ENCODE results near the gene DAPK2. TPM values are rescaled to one million over a fixed set of nuclear protein-coding genes. Genes with fewer than 3 reads are reported as not detected.

Gene DAPK2
- total and polyA plus RNA-seq, 9 donors, result 0.77 to 6.2 (median 2.0) TPM

DNA sequence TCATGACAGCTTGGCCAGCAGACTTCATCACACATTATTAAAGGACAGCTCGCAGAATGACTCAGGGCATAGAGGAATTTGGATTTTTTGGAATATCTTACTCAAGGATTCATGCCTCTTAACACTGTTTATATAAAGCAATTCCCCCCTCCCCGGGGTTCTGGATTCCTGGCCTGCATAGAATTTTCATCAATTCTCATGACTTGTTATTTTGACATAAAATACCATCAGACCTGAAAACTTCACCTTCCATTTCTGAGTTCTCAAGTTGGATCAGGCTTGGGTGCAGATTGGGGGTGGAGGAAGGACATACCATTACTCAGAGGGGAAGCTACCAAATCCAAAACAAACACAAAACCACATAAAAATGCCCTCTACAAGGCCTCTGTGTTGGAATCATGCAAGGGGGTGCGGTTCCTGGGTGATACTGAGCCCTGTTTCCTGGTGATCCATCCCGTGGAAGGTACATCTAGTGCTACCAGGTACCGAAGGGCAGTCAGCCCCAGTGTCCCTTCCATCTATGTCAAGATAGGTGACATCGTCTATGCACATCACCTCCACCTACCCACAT lies 95.3 kb downstream of the DAPK2 start:
- Histone ChIP-seq H3K27ac (no peak overlapping the region), H3K4me3 (no peak overlapping the region), H3K36me3 (no peaks in the 10 kb centered on the region), H3K4me1 (ENCODE audit: insufficient read depth) (peaks cover 3% of the 10 kb centered on the region), H3K27me3 (no peaks in the 10 kb centered on the region), H3K9me3 (no peaks in the 10 kb centered on the region)
- intact Hi-C loops (cut with DNase I), result no loop called here
- TF ChIP-seq EP300 (IDR thresholded peaks at IDR 0.05) (no peak), POLR2A (IDR thresholded peaks at IDR 0.05) (no peak)
- TF ChIP-seq, protein P1, sequence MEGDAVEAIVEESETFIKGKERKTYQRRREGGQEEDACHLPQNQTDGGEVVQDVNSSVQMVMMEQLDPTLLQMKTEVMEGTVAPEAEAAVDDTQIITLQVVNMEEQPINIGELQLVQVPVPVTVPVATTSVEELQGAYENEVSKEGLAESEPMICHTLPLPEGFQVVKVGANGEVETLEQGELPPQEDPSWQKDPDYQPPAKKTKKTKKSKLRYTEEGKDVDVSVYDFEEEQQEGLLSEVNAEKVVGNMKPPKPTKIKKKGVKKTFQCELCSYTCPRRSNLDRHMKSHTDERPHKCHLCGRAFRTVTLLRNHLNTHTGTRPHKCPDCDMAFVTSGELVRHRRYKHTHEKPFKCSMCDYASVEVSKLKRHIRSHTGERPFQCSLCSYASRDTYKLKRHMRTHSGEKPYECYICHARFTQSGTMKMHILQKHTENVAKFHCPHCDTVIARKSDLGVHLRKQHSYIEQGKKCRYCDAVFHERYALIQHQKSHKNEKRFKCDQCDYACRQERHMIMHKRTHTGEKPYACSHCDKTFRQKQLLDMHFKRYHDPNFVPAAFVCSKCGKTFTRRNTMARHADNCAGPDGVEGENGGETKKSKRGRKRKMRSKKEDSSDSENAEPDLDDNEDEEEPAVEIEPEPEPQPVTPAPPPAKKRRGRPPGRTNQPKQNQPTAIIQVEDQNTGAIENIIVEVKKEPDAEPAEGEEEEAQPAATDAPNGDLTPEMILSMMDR (IDR thresholded peaks at IDR 0.05), result no peak
- DNase-seq, result no peak
- 71 to 76% (median 74%) methylated on average over 6 of the region's 6 CpGs for whole genome bisulfite sequencing, 3 donors

DNA sequence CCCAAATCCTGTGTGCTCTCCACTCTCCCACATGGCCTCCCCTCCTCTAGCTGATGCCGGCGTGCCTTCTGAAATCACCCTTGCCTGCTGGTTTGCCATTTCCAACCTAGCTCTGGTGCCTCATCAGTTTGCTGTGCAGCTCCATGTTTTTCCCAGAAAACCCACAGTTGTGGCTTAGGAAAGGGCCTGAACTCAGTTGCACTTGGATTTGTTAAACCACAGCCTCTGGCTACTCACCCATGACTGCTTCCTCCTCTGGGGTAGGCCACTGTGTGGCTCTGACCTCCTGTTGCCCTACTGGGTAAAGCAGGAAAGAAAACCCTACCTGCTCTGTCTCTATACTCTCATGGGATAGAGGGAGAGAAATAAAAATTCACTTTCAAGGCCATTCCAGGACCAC lies 97.3 kb downstream of the DAPK2 start:
- TF ChIP-seq, protein P1 (IDR thresholded peaks at IDR 0.05), result no peak
- no peak for TF ChIP-seq POLR2A (IDR thresholded peaks at IDR 0.05)
- TF ChIP-seq EP300 (IDR thresholded peaks at IDR 0.05), result no peak
- DNase-seq, result no peak
- H3K4me1 ChIP-seq (ENCODE audit: insufficient read depth), result peaks cover 3% of the 10 kb centered on the region
- H3K4me3 ChIP-seq, result no peak overlapping the region
- 98 to 100% (median 99%) methylated on average over 2 of the region's 2 CpGs for WGBS, 3 donors
- H3K36me3 ChIP-seq, result no peaks in the 10 kb centered on the region
- H3K27me3 ChIP-seq, result no peaks in the 10 kb centered on the region
- intact Hi-C loops (cut with DNase I), result no loop called here
- no peaks in the 10 kb centered on the region for H3K9me3 ChIP-seq
- H3K27ac ChIP-seq, result no peak overlapping the region

DNA sequence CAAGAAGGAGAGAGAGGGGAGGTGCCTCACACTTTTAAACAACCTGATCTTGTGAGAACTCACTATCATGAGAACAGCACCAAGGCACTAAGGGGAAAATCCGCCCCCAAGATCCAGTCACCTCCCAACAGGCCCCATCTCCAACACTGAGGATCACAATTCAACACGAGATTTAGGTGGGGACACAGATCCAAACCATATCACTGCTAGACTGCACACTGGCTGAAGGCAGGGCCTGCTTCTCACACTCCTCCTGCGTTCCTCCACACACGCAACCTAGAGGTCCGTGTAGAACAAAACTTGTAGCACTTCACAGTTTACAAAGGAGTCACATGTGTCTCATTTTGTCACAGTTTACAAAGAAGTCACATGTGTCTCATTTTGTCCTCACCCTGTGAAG lies 97.8 kb downstream of the DAPK2 start:
- no peak for DNase-seq
- Histone ChIP-seq H3K27me3 (no peaks in the 10 kb centered on the region), H3K27ac (no peak overlapping the region), H3K4me1 (ENCODE audit: insufficient read depth) (peaks cover 3% of the 10 kb centered on the region), H3K36me3 (no peaks in the 10 kb centered on the region), H3K9me3 (no peaks in the 10 kb centered on the region), H3K4me3 (no peak overlapping the region)
- intact Hi-C loops (cut with DNase I), result no loop called here
- WGBS, 3 donors, result 94 to 96% (median 94%) methylated on average over 5 of the region's 5 CpGs
- TF ChIP-seq POLR2A (IDR thresholded peaks at IDR 0.05) (no peak), EP300 (IDR thresholded peaks at IDR 0.05) (no peak)
- TF ChIP-seq, protein P1 (IDR thresholded peaks at IDR 0.05), result no peak

DNA sequence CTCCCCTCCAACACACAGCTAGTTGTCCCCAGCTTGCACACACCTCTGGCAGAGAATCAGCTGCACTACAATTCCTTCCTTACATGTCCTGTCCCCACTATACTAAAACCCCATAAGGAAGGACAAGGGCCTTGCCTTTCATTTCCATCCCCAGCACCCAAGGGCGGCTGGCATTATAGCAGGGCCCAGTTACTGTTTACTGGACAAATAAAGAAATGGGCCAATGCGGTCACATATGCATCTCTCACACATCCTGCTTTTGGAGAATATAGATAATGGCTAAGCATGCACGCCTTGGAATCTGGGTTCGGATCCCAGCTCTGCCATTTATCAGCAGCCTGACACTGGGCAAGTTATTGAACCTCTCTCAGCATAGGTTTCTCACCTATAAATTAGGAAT lies 99.1 kb downstream of the DAPK2 start:
- no peak for TF ChIP-seq POLR2A (IDR thresholded peaks at IDR 0.05)
- no peak for TF ChIP-seq EP300 (IDR thresholded peaks at IDR 0.05)
- Histone ChIP-seq H3K36me3 (no peaks in the 10 kb centered on the region), H3K4me1 (ENCODE audit: insufficient read depth) (peaks cover 3% of the 10 kb centered on the region), H3K27me3 (no peaks in the 10 kb centered on the region), H3K9me3 (no peaks in the 10 kb centered on the region), H3K27ac (no peak overlapping the region), H3K4me3 (no peak overlapping the region)
- intact Hi-C loops (cut with DNase I), result no loop called here
- 95 to 98% (median 97%) methylated on average over 4 of the region's 4 CpGs for WGBS, 3 donors
- DNase-seq, result no peak

DNA sequence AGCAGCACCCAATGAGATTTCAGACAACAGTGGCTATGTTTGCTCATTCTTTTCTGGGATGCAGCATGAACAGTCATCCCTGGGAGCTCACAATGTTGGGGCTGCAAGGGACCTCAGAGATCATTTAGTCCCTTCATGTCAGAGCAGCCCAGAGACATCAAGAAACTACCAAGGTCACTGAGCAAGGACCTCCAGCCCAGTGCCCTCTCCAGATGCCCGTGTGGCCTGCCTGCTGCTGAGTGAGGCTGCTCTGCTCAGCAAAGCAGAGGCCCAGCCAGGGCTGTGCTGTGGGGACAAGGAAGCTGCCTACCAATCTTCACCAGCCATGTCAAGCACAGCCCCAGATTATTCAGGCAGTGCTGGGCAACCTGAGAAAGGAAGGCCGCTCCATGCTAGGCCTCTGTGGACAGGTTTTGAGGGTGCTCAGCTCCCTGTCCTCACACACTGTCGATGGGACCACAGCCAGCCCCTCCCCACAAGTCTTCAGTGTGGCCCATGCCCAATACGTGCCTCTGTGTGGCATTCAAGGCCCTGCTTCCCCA lies 99.7 kb downstream of the DAPK2 start:
- no peak for DNase-seq
- H3K36me3 ChIP-seq, result no peaks in the 10 kb centered on the region
- 84 to 91% (median 89%) methylated on average over 4 of the region's 4 CpGs for WGBS, 3 donors
- H3K4me3 ChIP-seq, result no peak overlapping the region
- H3K9me3 ChIP-seq, result no peaks in the 10 kb centered on the region
- H3K27ac ChIP-seq, result no peak overlapping the region
- H3K4me1 ChIP-seq (ENCODE audit: insufficient read depth), result peaks cover 8% of the 10 kb centered on the region
- TF ChIP-seq, protein P1 (IDR thresholded peaks at IDR 0.05), result no peak
- TF ChIP-seq EP300 (IDR thresholded peaks at IDR 0.05) (no peak), POLR2A (IDR thresholded peaks at IDR 0.05) (no peak)
- intact Hi-C loops (cut with DNase I), result no loop called here
- H3K27me3 ChIP-seq, result no peaks in the 10 kb centered on the region
